Chondrocyte (in vitro differentiated cells): Measurements from ENCODE around the gene NSDHL. TPM values are rescaled to one million over a fixed set of nuclear protein-coding genes. Genes with fewer than 3 reads are reported as not detected.
A peak's percentile ranks its signal among the peaks of the same experiment; 100 is the strongest.

Source experiments
- DNase-seq: peaks from one replicate; pipeline ENCODE4 v3.0.0; 2021; ENCODE audit warnings: mixed read lengths, low spot score
- H3K27ac Mint-ChIP-seq: one replicate; pipeline ENCODE4 v1.8.0; 2021; ENCODE audit warnings: mild to moderate bottlenecking, moderate library complexity, mixed read lengths; ENCODE audit not compliant: unreplicated experiment
- H3K27me3 Mint-ChIP-seq: 2 replicates; pipeline ENCODE4 v1.8.0; 2021; ENCODE audit warnings: low read depth, mixed read lengths
- H3K36me3 Mint-ChIP-seq: 2 replicates; pipeline ENCODE4 v1.8.0; 2021; ENCODE audit warnings: low read depth, mixed read lengths
- H3K4me1 Mint-ChIP-seq: 2 replicates; pipeline ENCODE4 v1.8.0; 2021; ENCODE audit warnings: low read depth, mild to moderate bottlenecking, mixed read lengths
- H3K4me3 Mint-ChIP-seq: one replicate; pipeline ENCODE4 v1.8.0; 2021; ENCODE audit warnings: mild to moderate bottlenecking, moderate library complexity, mixed read lengths; ENCODE audit not compliant: unreplicated experiment
- H3K9me3 Mint-ChIP-seq: 2 replicates; pipeline ENCODE4 v1.8.0; 2021; ENCODE audit warnings: low read depth, mixed read lengths
- CTCF ChIP-seq: fragments of 200-600 bp; sonication (generic); IDR thresholded peaks from 2 replicates; pipeline ENCODE4 v1.5.0; 2021; ENCODE audit warnings: antibody characterized with exemption, mild to moderate bottlenecking, moderate library complexity
- total RNA-seq: library from RNA; stranded (reverse); gene quantifications from 3 replicates; pipeline ENCODE4 v1.2.1, GENCODE V29; 2021

Gene NSDHL
- total RNA-seq, 1 donor from 2014 or later: 18.1 TPM

- H3K4me3 Mint-ChIP-seq: no peak overlapping the region
- no peak for TF ChIP-seq CTCF
These were observed 50.4 kb downstream of the NSDHL start for GRCh38 chrX:152881289-152881688.

GRCh38 chrX:152884171-152884570, 53.3 kb downstream of the NSDHL start:
- peaks cover 5% of the 10 kb centered on the region for H3K27me3 Mint-ChIP-seq
- H3K9me3 Mint-ChIP-seq: peaks cover 11% of the 10 kb centered on the region
- H3K4me1 Mint-ChIP-seq: no peaks in the 10 kb centered on the region
- no peaks in the 10 kb centered on the region for H3K36me3 Mint-ChIP-seq
- H3K27ac Mint-ChIP-seq: no peak overlapping the region
- H3K4me3 Mint-ChIP-seq: no peak overlapping the region
- DNase-seq: peak; percentile 37
- no peak for TF ChIP-seq CTCF

More at GRCh38 chrX:152881289-152881688, 50.4 kb downstream of the NSDHL start:
- H3K36me3 Mint-ChIP-seq: no peaks in the 10 kb centered on the region
- no peaks in the 10 kb centered on the region for H3K4me1 Mint-ChIP-seq
- no peak for DNase-seq
- no peak overlapping the region for H3K27ac Mint-ChIP-seq
- H3K9me3 Mint-ChIP-seq: peaks cover 20% of the 10 kb centered on the region
- no peaks in the 10 kb centered on the region for H3K27me3 Mint-ChIP-seq

DNA sequence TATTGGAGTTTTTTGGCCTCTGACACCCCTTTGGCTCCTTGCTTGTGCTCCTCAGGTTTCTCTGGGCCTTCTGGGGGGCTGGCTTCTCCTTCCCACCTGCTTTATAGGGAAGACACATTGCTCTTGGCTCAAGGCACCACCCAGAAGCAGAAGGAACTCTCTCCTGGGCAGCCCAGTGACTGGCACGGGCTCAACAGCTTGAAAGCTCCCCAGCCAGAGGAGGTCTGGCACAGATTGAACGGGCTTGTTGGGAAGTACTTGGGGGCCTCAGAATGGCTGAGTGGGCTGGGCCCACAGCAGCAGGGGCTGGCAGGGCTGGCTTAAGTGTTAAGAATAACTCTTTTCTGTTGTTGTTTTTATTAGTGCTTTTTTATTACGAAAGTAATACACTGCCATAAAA, 55.9 kb downstream of the NSDHL start:
- H3K9me3 Mint-ChIP-seq: peaks cover 28% of the 10 kb centered on the region
- no peaks in the 10 kb centered on the region for H3K4me1 Mint-ChIP-seq
- H3K36me3 Mint-ChIP-seq: peaks cover 6% of the 10 kb centered on the region
- peaks cover 19% of the 10 kb centered on the region for H3K27me3 Mint-ChIP-seq
- no peak overlapping the region for H3K27ac Mint-ChIP-seq
- DNase-seq: peak; percentile 49
- H3K4me3 Mint-ChIP-seq: no peak overlapping the region
- TF ChIP-seq CTCF: no peak

- H3K4me1 Mint-ChIP-seq: peaks cover 4% of the 10 kb centered on the region
- H3K27me3 Mint-ChIP-seq: peaks cover 19% of the 10 kb centered on the region
- peaks cover 21% of the 10 kb centered on the region for H3K9me3 Mint-ChIP-seq
- no peak for DNase-seq
- no peak for TF ChIP-seq CTCF
- H3K4me3 Mint-ChIP-seq: no peak overlapping the region
- no peak overlapping the region for H3K27ac Mint-ChIP-seq
- peaks cover 9% of the 10 kb centered on the region for H3K36me3 Mint-ChIP-seq
These were observed 61.6 kb downstream of the NSDHL start for GRCh38 chrX:152892499-152892898.

DNA sequence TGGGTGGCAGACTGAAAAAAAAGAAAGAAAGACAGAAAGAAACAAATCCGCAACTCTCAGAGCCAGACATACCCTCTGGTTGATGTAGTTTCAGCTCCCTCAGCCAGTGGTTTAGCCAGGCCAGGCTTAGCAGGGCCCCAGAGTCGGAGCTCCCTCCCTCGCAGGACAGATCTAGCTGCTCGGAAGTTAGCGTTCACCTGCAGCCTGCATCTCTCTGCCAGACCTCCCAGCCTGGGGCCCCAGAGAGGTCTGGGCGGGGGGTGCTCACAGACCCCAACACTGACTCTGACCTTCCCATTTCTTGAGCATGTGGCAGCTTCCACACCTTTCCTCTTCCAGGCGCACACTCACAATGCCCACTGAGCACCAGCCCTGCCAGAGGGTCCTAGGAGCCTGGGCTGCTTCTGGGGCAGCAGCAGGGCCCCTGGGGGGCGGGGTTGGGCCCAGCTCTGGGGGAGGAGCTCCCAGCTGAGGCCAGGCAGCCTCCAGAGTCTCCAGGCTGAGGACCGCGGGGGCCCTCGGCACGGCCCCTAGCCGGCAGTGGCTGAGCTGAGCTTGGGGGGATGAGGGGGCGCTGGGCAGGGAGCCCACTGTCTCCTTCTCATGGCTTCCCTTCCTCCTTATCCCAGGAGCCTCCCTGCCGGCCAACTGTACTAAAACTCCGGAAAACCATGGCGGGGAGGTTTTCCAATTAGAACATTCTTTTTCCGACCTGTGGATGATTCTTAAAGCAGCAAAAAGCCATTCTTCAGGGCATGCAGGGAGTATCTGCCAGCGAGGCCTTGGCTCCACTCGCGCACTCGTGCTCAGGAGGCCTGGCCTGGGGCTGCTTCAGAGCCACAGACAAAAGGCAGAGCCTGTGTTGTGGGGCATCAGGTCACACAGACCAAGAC, 62.4 kb downstream of the NSDHL start:
- Mint-ChIP-seq H3K36me3 (peaks cover 9% of the 10 kb centered on the region), H3K4me3 (no peak overlapping the region), H3K27ac (no peak overlapping the region), H3K4me1 (peaks cover 4% of the 10 kb centered on the region), H3K27me3 (peaks cover 17% of the 10 kb centered on the region), H3K9me3 (peaks cover 21% of the 10 kb centered on the region)
- DNase-seq: peak; percentile 71
- TF ChIP-seq CTCF: no peak
